ENCODE results near the gene CXCR1. TPM values are rescaled to one million over a fixed set of nuclear protein-coding genes. Genes with fewer than 3 reads are reported as not detected.
A peak's percentile ranks its signal among the peaks of the same experiment; 100 is the strongest.

The CXCR1 gene
- total RNA-seq (1 to 10 TPM in 2 of 9 donors, under 1 TPM in 7; 0.23 to 1.9 (median 0.59) TPM), polyA plus RNA-seq (under 1 TPM; 0.08 to 0.22 TPM)
- long read RNA-seq, donor 1, partial matches to known transcripts, result 0 of 1 reads
- long read RNA-seq, donor 1, other reads (novel, unspliced or antisense), result 0 of 1 reads
- long read RNA-seq, donor 2, result 0 reads
- long read RNA-seq, donor 3, result 0 reads

GRCh38 chr2:218166791-218167190, at the start of gene CXCR1:
TSS of gene CXCR1 (minus strand) at chr2:218166962. CDS start at chr2:218165211, 1,751 bp downstream.
- peaks cover 0 to 12% (median 0%) of the 10 kb centered on the region in 12 donors for H3K4me1 ChIP-seq
- DNase-seq, result no peak
- no peaks in the 10 kb centered on the region for H3K9me3 ChIP-seq
- peak within 1 kb of the TSS in 1 of 12 donors; percentile 10 for H3K4me3 ChIP-seq
- H3K36me3 ChIP-seq, result no peaks in the 10 kb centered on the region
- H3K27me3 ChIP-seq, result peaks cover 0 to 13% (median 0%) of the 10 kb centered on the region in 9 donors
- 63 to 83% (median 77%) methylated on average over 3 of the region's 3 CpGs for WGBS, 4 donors
- H3K27ac ChIP-seq, result no peak within 1 kb of the TSS
- TF ChIP-seq POLR2A (IDR thresholded peaks at IDR 0.05), result no peak
- TF ChIP-seq CTCF (IDR thresholded peaks at IDR 0.05), result no peak
- intact Hi-C loops (cut with DNase I), result no loop called here
- ATAC-seq, result peak in 2 of 4 donors; percentile 41 to 48

- DNase-seq, result peak in 4 of 5 donors; percentile 35 to 64 (median 43)
- WGBS, 4 donors, result 28 to 52% (median 43%) methylated on average over 9 of the region's 9 CpGs
- no peaks in the 10 kb centered on the region for H3K27me3 ChIP-seq
- H3K27ac ChIP-seq, result peak overlapping the region; percentile 84 to 98 (median 96)
- H3K36me3 ChIP-seq, result peaks cover 0 to 25% (median 0%) of the 10 kb centered on the region in 9 donors
- intact Hi-C loops (cut with DNase I), result loop anchor here in 5 of 10 donors (2.0 to 10.0 kb wide), 6 partner anchors 41 to 181 kb away; partner anchors contain the start of genes AAMP (in 1 of the 5), CTDSP1 (in 1 of the 5), GPBAR1 (in 1 of the 5) and PNKD (in 1 of the 5)
- H3K4me1 ChIP-seq, result peaks cover 0 to 50% (median 35%) of the 10 kb centered on the region in 12 donors
- TF ChIP-seq POLR2A (IDR thresholded peaks at IDR 0.05) (no peak), CTCF (IDR thresholded peaks at IDR 0.05) (no peak)
- no peaks in the 10 kb centered on the region for H3K9me3 ChIP-seq
- ATAC-seq, result peak in 3 of 4 donors; percentile 10 to 21 (median 19)
- peak overlapping the region; percentile 38 to 99 (median 96) for H3K4me3 ChIP-seq
Measured at GRCh38 chr2:218216336-218216673, 49.5 kb upstream of the CXCR1 start.

- intact Hi-C loops (cut with DNase I), result loop anchor here in 2 of 10 donors (2.0 to 10.0 kb wide), 2 partner anchors 51 to 73 kb away; partner anchors contain the start of gene GPBAR1 (in 1 of the 2)
- Histone ChIP-seq H3K27me3 (no peaks in the 10 kb centered on the region), H3K4me1 (peaks cover 0 to 28% (median 14%) of the 10 kb centered on the region in 12 donors), H3K4me3 (no peak overlapping the region), H3K36me3 (peaks cover 0 to 3% (median 0%) of the 10 kb centered on the region in 9 donors), H3K27ac (no peak overlapping the region), H3K9me3 (peaks cover 0 to 5% (median 0%) of the 10 kb centered on the region in 12 donors)
- DNase-seq (no peak), ATAC-seq (no peak)
- TF ChIP-seq CTCF (IDR thresholded peaks at IDR 0.05) (no peak), POLR2A (IDR thresholded peaks at IDR 0.05) (no peak)
- WGBS, 4 donors, result 77 to 89% (median 81%) methylated on average over 1 of the region's 1 CpG
Measured at GRCh38 chr2:218214116-218214515, 47.4 kb upstream of the CXCR1 start.

- Histone ChIP-seq H3K27ac (no peak overlapping the region), H3K4me3 (no peak overlapping the region), H3K27me3 (no peaks in the 10 kb centered on the region), H3K36me3 (no peaks in the 10 kb centered on the region), H3K4me1 (no peaks in the 10 kb centered on the region), H3K9me3 (peaks cover 0 to 7% (median 0%) of the 10 kb centered on the region in 12 donors)
- DNase-seq (no peak), ATAC-seq (no peak)
- 91 to 97% (median 94%) methylated on average over 3 of the region's 3 CpGs for WGBS, 4 donors
- TF ChIP-seq CTCF (IDR thresholded peaks at IDR 0.05), result no peak
- no peak for TF ChIP-seq POLR2A (IDR thresholded peaks at IDR 0.05)
- intact Hi-C loops (cut with DNase I), result no loop called here
Measured at GRCh38 chr2:218209078-218209477, 42.3 kb upstream of the CXCR1 start.
